NAMALWA (cell line): ENCODE data around the gene PAGE5.

ENCODE experiments used
- DNase-seq: peaks from one replicate; pipeline ENCODE4 v3.0.0-alpha.2; 2015; ENCODE audit warnings: low spot score

The PAGE5 gene

GRCh38 chrX:55220119-55220794 lies at the start of gene PAGE5:
Gene PAGE5, plus strand, starts transcription at chrX:55220346. Its CDS starts 1,037 bp downstream, at chrX:55221383.
- DNase-seq, result no peak

GRCh38 chrX:55187281-55187680 lies 32.9 kb upstream of the PAGE5 start:
- no peak for DNase-seq

- DNase-seq, result no peak
These were observed 23.5 kb upstream of the PAGE5 start for GRCh38 chrX:55196688-55197087.

GRCh38 chrX:55201930-55202579 lies 18.1 kb upstream of the PAGE5 start:
- no peak for DNase-seq

GRCh38 chrX:55206162-55206941 lies 13.8 kb upstream of the PAGE5 start:
- no peak for DNase-seq

GRCh38 chrX:55210931-55211677 lies 9.0 kb upstream of the PAGE5 start:
- no peak for DNase-seq

- DNase-seq, result no peak
These were observed 6.8 kb upstream of the PAGE5 start for GRCh38 chrX:55213381-55213780.

GRCh38 chrX:55240788-55241340 lies 20.7 kb downstream of the PAGE5 start:
- DNase-seq, result no peak

- DNase-seq, result no peak
These were observed 33.4 kb downstream of the PAGE5 start for GRCh38 chrX:55253528-55253927.

GRCh38 chrX:55260806-55261205 lies 40.7 kb downstream of the PAGE5 start:
- no peak for DNase-seq

GRCh38 chrX:55264816-55265215 lies 44.7 kb downstream of the PAGE5 start, which contains the start of gene PAGE3:
Gene PAGE3, minus strand, starts transcription at chrX:55264916. Its CDS starts 1,013 bp downstream, at chrX:55263903.
- no peak for DNase-seq
